GM12801 (cell line): ENCODE data around the gene SLC35A5.

Experiments
- CTCF ChIP-seq: IDR thresholded peaks from one replicate; pipeline ENCODE4 v1.5.1; 2011; ENCODE audit warnings: control low read depth; ENCODE audit not compliant: insufficient read length; ENCODE audit errors: extremely low read depth

SLC35A5 gene

GRCh38 chr3:112583105-112583504 is 21.3 kb downstream of the SLC35A5 start:
- TF ChIP-seq CTCF, result no peak

- no peak for TF ChIP-seq CTCF
These were observed 23.9 kb downstream of the SLC35A5 start for GRCh38 chr3:112585782-112586181.

- no peak for TF ChIP-seq CTCF
These were observed 25.5 kb downstream of the SLC35A5 start for GRCh38 chr3:112587336-112587735.

GRCh38 chr3:112593258-112593657 is 31.4 kb downstream of the SLC35A5 start:
- TF ChIP-seq CTCF, result no peak

- no peak for TF ChIP-seq CTCF
These were observed 33.0 kb downstream of the SLC35A5 start for GRCh38 chr3:112594856-112595255.

GRCh38 chr3:112597945-112598344 is 36.1 kb downstream of the SLC35A5 start:
- TF ChIP-seq CTCF, result no peak

- TF ChIP-seq CTCF, result no peak
These were observed 36.9 kb downstream of the SLC35A5 start for GRCh38 chr3:112598731-112599130.
